Keratinocyte (primary cell): ENCODE results near the gene C4orf46. TPM values are rescaled to one million over a fixed set of nuclear protein-coding genes. Genes with fewer than 3 reads are reported as not detected.

Experiments
- DNase-seq: peaks from one replicate; pipeline ENCODE4 v3.0.0-alpha.2; 2011; ENCODE audit warnings: low read depth, missing footprints, low spot score
- FAIRE-seq: peaks from 2 replicates; lab custom pipeline; 2011; peaks lifted over from hg19 to GRCh38; lab: Jason Lieb, UNC
- H2AFZ ChIP-seq: 2 replicates; pipeline ENCODE4 v1.6.0; 2012; ENCODE audit warnings: low read length, control low read depth, inconsistent platforms; ENCODE audit not compliant: control insufficient read depth
- H3K27ac ChIP-seq: 2 replicates; pipeline ENCODE4 v1.5.1; 2011; ENCODE audit warnings: low read length; ENCODE audit not compliant: control insufficient read depth, insufficient read depth
- H3K27me3 ChIP-seq: 3 replicates; pipeline ENCODE4 v1.6.0; 2011; ENCODE audit warnings: low read length; ENCODE audit not compliant: control insufficient read depth, insufficient read depth; ENCODE audit errors: extremely low read depth
- H3K36me3 ChIP-seq, 2 experiments: 2 replicates in 1 of 2; 3 replicates in 1 of 2; pipeline ENCODE4 v1.5.1; 2011; ENCODE audit warnings: low read length in 2 of 2, mild to moderate bottlenecking in 1 of 2; ENCODE audit not compliant: control insufficient read depth in 2 of 2, insufficient read depth in 2 of 2; ENCODE audit errors: extremely low read depth in 1 of 2
- H3K4me1 ChIP-seq: 3 replicates; pipeline ENCODE4 v1.5.1; 2011; ENCODE audit warnings: low read length; ENCODE audit not compliant: control insufficient read depth, insufficient read depth; ENCODE audit errors: extremely low read depth
- H3K4me2 ChIP-seq: 3 replicates; pipeline ENCODE4 v1.6.0; 2011; ENCODE audit warnings: low read depth, low read length; ENCODE audit not compliant: control insufficient read depth, insufficient read depth; ENCODE audit errors: extremely low read depth
- H3K4me3 ChIP-seq, 3 experiments: fragments of 200-600 bp in 1 of 3; sonication (generic) in 1 of 3; 2 replicates in 2 of 3; 3 replicates in 1 of 3; pipeline ENCODE4 v1.5.1; 2011 to 2016; ENCODE audit warnings: low read length in 3 of 3, mild to moderate bottlenecking in 3 of 3, control low read depth in 2 of 3, inconsistent platforms in 1 of 3, low read depth in 1 of 3, mixed read lengths in 1 of 3, mixed run types in 1 of 3, moderate library complexity in 1 of 3; ENCODE audit not compliant: control insufficient read depth in 2 of 3, insufficient read depth in 2 of 3; ENCODE audit errors: extremely low read depth in 1 of 3
- H3K79me2 ChIP-seq: 2 replicates; pipeline ENCODE4 v1.6.0; 2012; ENCODE audit warnings: low read length; ENCODE audit not compliant: control insufficient read depth, insufficient read depth
- H3K9ac ChIP-seq: 3 replicates; pipeline ENCODE4 v1.6.0; 2011; ENCODE audit warnings: low read length; ENCODE audit not compliant: control insufficient read depth, insufficient read depth; ENCODE audit errors: extremely low read depth
- H3K9me1 ChIP-seq: 3 replicates; pipeline ENCODE4 v1.6.0; 2011; ENCODE audit warnings: low read length; ENCODE audit not compliant: control insufficient read depth, insufficient read depth; ENCODE audit errors: extremely low read depth
- H3K9me3 ChIP-seq: 2 replicates; pipeline ENCODE4 v1.5.1; 2012; ENCODE audit warnings: low read depth, low read length; ENCODE audit not compliant: control insufficient read depth
- H4K20me1 ChIP-seq: 3 replicates; pipeline ENCODE4 v1.6.0; 2011; ENCODE audit warnings: low read length; ENCODE audit not compliant: control insufficient read depth, insufficient read depth; ENCODE audit errors: extremely low read depth
- CTCF ChIP-seq, 3 experiments: IDR thresholded peaks in 1 of 3; conservative IDR thresholded peaks in 1 of 3; optimal IDR thresholded peaks in 1 of 3; 2 replicates in 2 of 3; 3 replicates in 1 of 3; pipeline versions ENCODE3 to v1.5.1; 2011; ENCODE audit warnings: low read length in 3 of 3, mild to moderate bottlenecking in 3 of 3, moderate library complexity in 2 of 3, control low read depth in 1 of 3, inconsistent platforms in 1 of 3; ENCODE audit not compliant: insufficient read depth in 2 of 3; ENCODE audit errors: extremely low read depth in 1 of 3
- EZH2 ChIP-seq: IDR thresholded peaks from one replicate; pipeline ENCODE4 v1.6.1; 2012; ENCODE audit warnings: inconsistent platforms, mild to moderate bottlenecking, low read length, moderate library complexity
- dilution Hi-C: fragments of 300-500 bp; cut with MboI; formaldehyde crosslinking; loops from one replicate; pipeline ENCODE4 v1.7.0; 2020; ENCODE audit warnings: low sequenced_read_pairs; ENCODE audit not compliant: extremely low pct_ligation_motif_present
- polyA plus RNA-seq, 5 experiments: library from polyadenylated mRNA; depleted of rRNA in 3 of 5; stranded (reverse) in 3 of 5; stranded (forward) in 1 of 5; unstranded in 1 of 5; fragments of >200 nt; gene quantifications; 1 replicate in 1 of 5; 2 replicates in 3 of 5; 3 replicates in 1 of 5; pipeline versions ENCODE4 v1.2.1 to v1.2.3, GENCODE V29; 2011 to 2012; ENCODE audit warnings: missing spikeins in 2 of 5, low read depth in 1 of 5, low replicate concordance in 1 of 5

Gene C4orf46
- polyA plus RNA-seq, 1 donor (not counting 4 experiments of a cell fraction or from before 2014, with no cell fraction given): 14.6 TPM

- Histone ChIP-seq H3K27ac (no peak overlapping the region), H3K4me3 (no peak overlapping the region), H3K4me1 (no peaks in the 10 kb centered on the region), H3K36me3 (no peaks in the 10 kb centered on the region), H3K4me2 (no peak overlapping the region), H3K9ac (no peak overlapping the region), H4K20me1 (no peaks in the 10 kb centered on the region), H2AFZ (no peak overlapping the region), H3K79me2 (no peaks in the 10 kb centered on the region), H3K27me3 (no peaks in the 10 kb centered on the region), H3K9me1 (no peaks in the 10 kb centered on the region), H3K9me3 (no peaks in the 10 kb centered on the region)
- dilution Hi-C loops: no loop called here
- FAIRE-seq (no peak), DNase-seq (no peak)
- TF ChIP-seq EZH2 (no peak), CTCF (optimal IDR thresholded peaks at IDR 0.05 in 1 of 3, IDR thresholded peaks at IDR 0.05 in 1 of 3, conservative IDR thresholded peaks at IDR 0.05 in 1 of 3; ENCODE audit: extremely low read depth in 1 of 3, insufficient read depth in 2 of 3, low read length in 3 of 3) (no peak)
Measured at GRCh38 chr4:158678767-158679166, 7.1 kb upstream of the C4orf46 start.

GRCh38 chr4:158676076-158676475 lies 4.4 kb upstream of the C4orf46 start:
- H3K4me1 ChIP-seq: peaks cover 4% of the 10 kb centered on the region
- H3K9me3 ChIP-seq: no peaks in the 10 kb centered on the region
- no peaks in the 10 kb centered on the region for H3K27me3 ChIP-seq
- no peaks in the 10 kb centered on the region for H3K36me3 ChIP-seq
- no peaks in the 10 kb centered on the region for H3K9me1 ChIP-seq
- H3K4me3 ChIP-seq: no peak overlapping the region
- dilution Hi-C loops: no loop called here
- FAIRE-seq (no peak), DNase-seq (no peak)
- H2AFZ ChIP-seq: no peak overlapping the region
- peaks cover under 1% of the 10 kb centered on the region for H3K79me2 ChIP-seq
- H3K9ac ChIP-seq: no peak overlapping the region
- H3K27ac ChIP-seq: no peak overlapping the region
- no peak overlapping the region for H3K4me2 ChIP-seq
- TF ChIP-seq CTCF (optimal IDR thresholded peaks at IDR 0.05 in 1 of 3, IDR thresholded peaks at IDR 0.05 in 1 of 3, conservative IDR thresholded peaks at IDR 0.05 in 1 of 3; ENCODE audit: extremely low read depth in 1 of 3, insufficient read depth in 2 of 3, low read length in 3 of 3) (no peak), EZH2 (no peak)
- H4K20me1 ChIP-seq: no peaks in the 10 kb centered on the region
